HG03039 (cell line): ENCODE data around the gene DNAH6.

ENCODE experiments used
- ATAC-seq: cut with Tn5 transposase; IDR thresholded peaks from one replicate; pipeline ENCODE4 v1.9.1; 2021; ENCODE audit warnings: mild to moderate bottlenecking, moderate library complexity; ENCODE audit not compliant: unreplicated experiment

DNAH6 gene

DNA sequence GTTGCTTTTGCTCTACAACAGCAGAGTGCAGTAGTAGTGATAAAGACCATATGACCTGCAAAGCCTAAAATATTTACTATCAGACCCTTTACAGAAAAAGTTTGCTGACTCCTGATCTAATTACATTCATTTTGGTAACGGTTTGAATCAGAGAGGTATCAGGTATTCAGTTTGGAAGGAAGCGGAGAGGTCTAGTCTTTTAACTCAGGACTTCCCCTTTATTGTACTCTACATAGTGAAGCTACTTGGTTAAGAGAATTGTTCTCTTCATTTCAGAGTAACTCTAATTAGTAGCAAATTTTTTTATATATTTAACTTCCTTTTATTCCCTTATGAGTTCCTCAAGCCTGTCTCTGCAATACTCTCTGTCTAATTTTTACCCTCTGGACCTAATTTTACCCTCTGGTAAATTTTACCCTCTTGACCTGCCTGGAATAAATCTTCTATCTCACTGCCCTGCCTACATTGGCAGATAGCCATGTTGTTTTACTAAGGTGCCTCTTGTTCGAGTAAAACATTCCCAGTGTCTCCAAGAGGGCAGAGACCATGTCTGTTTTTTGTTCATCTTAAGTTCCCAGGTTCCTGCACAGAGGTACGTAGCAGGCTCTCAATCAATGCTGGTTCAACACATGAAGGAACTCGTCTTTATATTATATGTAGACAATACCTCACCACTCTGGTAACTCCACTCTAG lies 170.6 kb downstream of the DNAH6 start:
- ATAC-seq: no peak

DNA sequence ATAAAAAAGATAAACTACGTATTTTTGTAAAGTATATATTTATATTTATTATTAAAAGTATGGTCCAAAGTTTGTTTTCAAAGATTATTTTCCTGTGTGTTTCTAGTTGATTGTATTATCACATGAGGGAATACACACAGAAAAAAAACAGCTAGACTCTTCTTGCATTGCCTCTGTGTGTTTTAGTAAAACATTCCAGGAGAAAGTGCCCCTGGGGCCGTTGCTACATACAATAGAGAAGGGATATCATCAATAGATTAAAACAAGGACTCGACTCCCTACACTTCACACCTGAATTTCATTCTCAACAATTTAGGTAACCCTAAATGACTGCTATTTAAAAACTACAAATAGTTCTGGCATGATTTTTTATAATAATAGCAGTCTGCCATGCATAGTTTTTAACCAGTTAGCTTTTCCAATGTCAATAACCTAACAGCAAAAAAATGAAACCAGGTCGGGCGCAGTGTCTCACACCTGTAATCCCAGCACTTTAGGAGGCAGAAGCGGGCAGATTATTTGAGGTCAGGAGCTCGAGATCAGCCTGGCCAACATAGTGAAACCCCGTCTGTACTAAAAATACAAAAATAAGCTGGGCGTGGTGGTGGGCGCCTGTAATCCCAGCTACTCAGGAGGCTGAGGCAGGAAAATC lies 171.3 kb downstream of the DNAH6 start:
- ATAC-seq: no peak

DNA sequence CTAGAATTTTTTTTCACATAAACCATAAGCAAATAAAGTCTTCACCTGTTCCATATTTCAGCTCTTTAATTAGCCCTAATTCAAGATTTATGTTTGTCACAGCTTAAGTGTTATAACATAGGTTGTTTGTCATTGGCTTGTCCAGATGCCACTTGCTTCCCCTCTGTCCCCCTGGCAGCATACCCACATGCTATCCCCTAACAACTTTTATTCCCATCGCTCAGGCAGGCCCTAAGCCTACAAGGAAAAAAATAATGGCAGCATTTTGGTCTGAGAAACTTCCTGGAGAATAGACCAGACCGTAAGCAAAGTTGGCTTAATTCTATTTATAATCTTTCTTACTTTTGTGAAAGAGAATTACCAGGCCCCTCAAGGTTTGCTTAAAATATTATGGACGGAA lies 173.9 kb downstream of the DNAH6 start:
- ATAC-seq: no peak

DNA sequence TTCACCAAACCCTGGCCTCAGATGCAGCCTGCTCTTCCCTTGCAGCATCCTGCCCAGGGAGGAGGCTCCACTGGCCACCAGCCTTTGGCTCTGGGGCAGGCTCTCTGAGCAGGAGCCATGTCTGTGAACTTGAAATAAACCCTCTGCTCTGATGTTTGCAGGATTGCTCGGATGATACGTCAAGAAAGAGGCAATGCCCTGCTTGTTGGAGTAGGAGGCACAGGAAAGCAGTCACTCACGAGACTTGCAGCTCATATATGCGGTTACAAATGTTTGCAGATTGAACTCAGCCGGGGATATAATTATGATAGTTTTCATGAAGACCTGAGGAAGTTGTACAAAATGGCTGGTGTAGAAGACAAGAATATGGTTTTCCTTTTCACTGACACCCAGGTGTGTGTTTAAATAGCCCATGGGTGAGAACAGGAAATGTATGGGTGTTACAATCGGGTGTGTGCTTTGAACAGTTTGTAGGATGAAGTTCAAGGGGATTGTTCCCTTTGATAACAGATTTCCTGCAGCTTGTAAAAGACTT lies 177.9 kb downstream of the DNAH6 start:
- no peak for ATAC-seq

DNA sequence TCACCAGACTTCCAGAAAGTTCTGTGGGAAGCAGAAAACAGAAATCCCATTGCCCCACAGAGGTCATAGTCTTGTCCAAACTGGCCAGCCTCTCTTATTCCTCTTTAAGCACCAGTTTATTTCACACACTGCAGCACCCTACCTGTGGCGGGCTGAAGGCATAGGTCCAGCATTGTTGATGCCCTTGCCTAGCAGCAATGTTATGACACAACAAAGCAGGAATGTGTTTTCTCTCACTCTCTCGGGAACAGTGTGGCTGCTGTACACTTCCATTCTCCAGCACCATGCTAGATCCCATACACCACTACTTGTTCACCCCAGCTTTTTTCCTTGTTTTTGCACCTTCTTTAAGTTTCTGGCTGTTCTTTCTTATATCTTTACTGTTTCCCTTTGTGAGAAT lies 181.6 kb downstream of the DNAH6 start:
- no peak for ATAC-seq

DNA sequence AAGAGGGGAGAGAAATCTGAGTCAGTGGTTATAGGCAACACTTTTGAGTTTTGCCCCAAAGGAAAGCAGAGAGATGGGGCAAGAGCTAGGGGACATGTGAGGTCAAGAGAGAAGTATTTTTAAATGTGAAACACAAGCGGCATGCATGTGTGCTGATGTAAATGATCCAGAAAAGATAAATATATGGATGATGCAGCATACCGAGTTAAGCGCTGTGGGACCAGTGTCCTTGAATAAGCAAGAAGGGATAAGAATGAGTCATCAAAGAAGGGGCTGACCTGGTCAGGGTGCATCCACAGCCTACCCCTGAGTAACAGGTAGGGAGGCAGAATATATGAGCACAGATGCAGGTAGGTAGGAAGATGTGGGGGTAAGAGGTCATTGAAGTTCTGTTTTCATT lies 183.7 kb downstream of the DNAH6 start:
- ATAC-seq: no peak

DNA sequence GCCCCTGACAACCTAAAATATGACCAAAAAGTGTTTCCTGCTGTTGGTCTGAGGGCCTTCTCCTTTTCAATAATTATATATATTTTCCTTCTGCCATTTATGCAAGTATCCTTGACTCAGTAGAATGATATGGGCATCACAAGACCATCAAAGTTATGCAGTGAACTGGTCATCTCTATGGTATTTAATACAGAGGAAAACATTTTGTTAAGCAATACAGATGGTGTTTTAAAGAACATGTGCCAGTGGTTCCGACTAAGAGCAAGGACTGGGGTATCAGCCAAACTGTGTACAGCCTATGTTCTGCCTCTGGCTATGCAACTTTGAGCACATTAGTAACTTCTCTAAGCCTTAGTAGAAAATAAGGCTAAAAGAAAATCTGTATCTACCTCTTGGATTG lies 185.6 kb downstream of the DNAH6 start:
- ATAC-seq: no peak

DNA sequence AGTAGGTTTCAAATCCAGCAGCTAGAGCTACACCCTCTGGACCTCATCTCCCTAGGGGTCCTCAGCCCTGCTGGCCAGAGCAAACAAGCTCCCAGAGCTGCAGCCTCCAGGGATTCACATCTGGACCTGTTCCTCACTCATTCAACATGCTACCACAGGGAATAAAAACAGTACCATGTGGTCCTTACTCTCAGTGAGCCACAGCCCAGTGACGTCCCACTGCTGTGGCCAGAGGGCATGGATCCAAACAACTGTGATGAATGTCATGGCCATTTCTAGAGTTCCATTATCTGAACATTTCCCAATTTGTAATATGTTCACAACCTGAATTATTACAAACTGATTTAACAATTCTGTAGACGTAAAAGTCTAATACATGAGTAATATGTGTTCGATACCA lies 186.6 kb downstream of the DNAH6 start:
- no peak for ATAC-seq

DNA sequence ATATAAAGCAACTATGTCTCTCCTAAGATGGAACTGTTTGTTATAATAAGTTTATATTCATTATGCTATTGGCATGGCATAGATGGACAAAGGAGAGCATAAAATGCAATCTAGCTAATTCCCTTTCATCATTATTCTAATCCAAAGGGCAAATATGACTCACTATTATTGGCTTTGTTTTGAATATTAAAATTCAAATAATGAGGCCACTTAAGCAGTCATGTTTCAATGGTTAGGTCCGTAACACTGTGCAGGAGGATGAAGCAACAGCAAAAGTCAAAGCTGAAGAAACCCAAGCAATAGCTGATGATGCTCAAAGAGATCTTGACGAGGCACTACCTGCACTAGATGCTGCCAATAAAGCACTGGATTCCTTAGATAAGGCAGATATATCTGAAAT lies 187.5 kb downstream of the DNAH6 start:
- ATAC-seq: no peak

DNA sequence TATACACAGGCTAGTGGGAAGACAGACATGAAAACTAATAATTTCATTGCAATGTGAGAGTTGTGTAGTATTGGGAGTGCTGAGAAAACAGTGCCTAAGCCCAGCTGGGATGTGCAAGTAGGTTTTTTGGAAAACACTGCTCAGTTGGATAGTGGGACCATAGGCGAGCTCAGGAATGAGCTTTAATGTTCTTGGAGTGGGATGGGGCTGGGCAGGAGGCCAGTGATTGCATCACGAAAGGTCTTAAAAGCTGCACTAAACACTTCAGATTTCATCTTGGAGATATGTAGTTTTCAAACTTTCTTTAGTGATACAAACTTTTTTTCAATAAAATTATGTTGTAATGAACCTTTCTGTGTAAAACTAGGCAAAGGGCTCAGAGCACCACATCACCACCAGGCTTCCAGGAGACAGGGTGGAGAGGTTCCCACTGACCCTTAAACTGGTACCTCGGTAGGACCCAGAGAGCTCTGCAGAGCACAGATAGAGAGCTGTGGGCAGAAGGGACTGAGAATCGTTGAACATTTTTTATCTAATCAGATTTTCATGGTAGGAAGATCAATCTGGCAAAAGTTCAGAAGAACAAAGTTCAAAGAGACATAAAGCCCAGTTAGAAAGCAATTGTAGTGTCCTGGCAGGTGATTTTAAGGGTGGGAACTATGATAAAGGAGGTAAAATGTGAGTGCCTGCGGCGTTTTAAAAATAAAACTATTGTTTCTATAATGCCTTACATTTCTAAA lies 188.4 kb downstream of the DNAH6 start:
- no peak for ATAC-seq

DNA sequence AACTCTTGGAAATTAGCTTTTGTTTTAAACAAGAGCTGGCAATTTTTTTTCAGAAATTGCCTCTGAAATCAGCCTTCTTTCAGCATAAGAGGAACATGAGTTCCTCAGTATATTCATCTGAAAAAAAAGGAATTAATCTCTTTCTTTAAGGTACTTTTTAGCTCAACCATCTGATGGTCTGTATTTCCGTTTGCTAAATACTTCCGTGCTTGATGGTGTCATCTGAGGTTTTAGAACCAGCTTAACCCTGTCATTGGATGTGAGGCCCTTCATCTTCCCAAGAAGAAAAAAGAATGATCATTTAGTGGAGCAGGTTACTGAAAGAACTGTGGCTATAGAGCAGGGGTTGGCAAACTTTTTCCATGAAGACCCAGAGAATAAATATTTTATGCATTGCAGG lies 189.6 kb downstream of the DNAH6 start:
- ATAC-seq: no peak

DNA sequence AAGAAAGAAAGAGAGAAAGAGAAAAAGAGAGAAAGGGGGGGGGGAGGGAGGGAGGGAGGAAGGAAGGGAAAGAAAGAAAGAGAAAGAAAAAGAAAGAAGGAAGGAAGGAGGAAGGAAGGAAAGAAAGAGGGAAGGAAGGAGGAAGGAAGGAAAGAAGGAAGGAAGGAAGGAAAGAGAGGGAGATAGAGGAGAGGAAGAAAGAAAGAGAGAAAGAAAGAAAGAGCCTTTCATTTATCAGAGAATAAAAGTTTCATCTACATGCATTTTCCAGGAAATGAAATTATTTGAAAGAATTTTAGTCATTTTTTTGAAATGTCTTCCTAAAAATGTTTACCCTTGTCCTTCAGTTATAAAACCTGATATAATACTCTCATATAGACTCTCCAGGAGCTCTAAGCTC lies 192.1 kb downstream of the DNAH6 start:
- no peak for ATAC-seq

DNA sequence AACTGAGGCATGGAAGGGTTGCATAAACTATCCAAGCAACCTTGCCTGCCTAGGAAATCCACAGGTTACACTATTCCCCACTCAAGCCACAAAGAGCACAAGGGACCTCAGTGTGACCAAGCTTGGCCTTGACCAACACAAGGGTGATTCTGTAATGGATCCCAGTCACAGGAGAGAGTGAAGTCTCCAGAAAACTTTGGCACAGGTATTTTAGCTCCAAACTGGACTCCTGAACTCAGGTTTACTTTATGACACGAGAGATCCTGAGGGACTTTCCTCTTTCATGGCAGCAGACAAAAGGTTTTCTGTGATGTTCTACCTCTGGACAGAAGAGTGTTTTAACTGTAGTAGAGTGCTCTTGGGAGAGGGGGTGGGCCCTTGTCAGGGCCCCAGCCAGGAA lies 195.4 kb downstream of the DNAH6 start:
- ATAC-seq: no peak

DNA sequence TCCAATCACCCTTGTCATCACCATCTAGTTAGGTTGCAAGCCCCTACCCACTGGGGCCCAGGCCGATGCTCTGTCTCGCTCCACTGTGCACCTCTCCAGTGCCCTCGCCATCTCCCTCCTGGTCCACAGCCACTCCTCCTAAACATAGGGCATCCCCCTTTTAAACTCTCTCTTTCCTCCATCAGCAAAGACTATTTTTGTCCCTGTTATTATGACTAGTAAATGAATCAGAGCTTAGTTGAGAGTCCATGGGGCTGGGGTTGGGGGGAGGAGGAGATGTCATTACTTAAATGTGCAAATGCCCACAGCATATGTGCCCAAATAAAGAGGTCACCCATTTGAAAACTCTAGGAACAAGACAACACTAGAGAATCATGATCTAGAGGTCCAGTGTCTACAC lies 197.1 kb downstream of the DNAH6 start:
- ATAC-seq: no peak

DNA sequence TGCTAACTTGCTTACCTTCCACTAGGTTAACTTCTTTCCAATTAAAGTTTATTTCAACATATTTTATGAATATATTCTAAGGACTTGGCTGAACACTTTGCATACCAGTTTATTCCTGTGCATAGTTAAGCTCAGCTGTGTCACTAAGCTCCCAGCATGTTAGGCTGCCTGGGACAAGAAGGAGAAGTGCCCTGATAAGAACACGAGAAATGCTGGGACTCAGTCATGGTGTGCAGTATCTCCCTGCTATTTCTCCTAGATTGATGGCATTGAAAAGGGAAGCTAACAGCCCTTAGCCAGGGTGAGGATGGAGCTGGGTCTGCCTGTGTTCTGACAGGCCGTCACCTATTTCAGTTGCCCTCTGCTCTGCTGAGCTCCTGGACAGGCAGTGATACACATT lies 200.3 kb downstream of the DNAH6 start:
- no peak for ATAC-seq

DNA sequence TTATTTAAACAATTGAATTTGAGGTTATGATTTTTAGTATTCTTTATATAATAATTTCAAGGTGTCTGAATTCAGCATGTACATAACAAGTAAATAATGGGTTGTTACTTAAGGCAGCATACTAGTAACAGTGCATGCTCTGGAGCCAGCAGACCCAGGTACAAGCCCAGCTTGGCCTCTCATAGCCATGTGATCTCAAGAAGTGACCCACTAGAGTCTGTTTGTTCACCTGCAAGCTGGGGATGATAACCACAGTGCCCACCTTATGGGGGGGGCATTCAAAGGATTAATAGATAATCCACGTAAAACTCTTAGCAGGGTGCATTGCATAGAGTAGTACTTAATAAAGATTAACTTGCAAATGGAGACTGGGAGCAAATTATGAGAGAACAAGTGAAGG lies 201.0 kb downstream of the DNAH6 start:
- no peak for ATAC-seq

DNA sequence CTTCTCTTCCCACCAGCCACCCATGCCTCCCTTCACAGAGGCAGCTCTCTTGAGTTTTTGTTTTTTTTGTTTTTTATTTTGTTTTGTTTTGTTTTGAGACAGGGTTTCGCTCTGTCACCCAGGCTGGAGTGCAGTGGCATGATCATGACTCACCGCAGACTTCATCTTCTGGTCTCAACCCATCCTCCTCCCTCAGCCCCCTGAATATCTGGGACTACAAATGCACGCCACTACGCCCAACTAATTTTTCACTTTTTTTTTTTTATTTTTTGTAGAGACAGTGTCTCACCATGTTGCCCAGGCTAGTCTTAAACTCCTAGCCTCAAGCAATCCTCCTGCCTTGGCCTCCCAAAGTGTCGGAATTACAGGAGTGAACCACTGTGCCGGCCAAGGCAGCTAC lies 203.1 kb downstream of the DNAH6 start:
- no peak for ATAC-seq

DNA sequence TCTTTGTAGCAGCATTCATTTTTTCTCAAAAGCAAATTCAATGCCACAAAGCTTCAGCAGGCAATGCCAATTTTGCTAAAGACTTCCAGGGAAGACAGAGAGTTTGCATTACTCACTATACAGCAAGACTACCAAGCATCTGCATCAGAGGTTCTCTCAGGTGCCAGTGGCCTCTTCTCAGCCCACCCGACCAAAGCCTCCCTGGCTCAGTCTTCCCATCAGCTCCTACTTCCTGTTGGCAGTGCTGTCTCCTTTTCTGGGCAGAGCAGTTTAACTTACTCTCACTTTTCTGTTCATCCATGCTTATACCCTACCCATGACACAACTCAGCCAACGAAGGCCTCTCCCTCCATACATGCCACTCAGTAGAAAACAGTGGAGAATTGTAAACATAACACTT lies 207.5 kb downstream of the DNAH6 start:
- ATAC-seq: no peak

DNA sequence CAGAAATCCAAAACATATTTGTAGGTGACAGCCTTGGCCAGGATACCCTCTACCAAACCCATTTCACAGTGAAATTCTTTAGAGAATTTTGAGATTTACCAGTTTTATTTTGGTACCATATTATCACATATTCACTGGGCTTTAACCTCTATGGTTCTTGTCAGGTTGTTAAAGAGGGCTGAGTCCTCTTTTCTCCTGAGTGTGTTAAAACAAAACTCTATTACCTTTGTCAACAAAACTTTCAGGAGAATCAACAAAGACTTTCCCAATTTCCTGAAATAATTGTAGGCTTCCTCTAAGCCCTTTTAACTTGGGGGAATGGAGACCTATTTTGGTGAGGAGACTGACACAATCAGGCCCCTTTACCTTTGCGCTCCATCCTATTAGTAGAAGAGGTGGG lies 209.4 kb downstream of the DNAH6 start:
- no peak for ATAC-seq

DNA sequence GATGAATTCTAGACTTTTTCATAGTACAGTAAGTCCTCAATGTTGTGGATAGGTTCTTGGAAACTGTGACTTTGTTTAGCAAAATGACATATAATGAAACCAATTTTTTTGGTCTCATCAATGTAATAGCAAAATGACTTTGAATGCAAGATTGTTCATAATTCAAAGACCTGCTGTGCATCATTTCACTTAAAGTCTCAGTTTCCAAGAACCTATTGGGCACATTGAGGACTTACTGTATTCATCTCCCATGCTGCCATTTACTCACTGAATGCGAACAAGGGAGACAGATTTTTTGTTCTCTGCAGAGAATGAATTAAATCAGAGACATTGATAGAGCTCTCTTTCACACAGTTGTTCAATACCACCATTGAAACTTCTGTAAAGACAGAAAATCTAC lies 211.0 kb downstream of the DNAH6 start:
- ATAC-seq: no peak

DNA sequence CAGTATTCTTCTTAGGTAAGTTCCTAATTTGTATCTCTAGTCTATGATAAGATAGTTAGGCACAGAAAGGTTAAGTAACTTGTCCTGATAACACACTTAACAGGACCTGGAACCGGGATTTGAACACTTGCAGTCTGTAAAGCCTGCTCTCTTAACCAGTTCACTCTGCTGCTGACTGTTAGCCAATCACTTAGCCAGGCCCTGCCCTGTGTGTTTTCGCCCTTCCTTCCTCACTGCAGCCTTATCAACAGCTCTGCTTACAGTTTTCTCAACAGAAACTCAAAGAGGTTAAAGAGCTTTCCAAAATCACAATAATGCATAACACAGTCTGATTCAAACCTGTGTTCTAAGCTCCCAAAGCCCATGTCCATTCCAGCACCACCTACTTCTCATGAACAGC lies 212.9 kb downstream of the DNAH6 start:
- ATAC-seq: no peak

DNA sequence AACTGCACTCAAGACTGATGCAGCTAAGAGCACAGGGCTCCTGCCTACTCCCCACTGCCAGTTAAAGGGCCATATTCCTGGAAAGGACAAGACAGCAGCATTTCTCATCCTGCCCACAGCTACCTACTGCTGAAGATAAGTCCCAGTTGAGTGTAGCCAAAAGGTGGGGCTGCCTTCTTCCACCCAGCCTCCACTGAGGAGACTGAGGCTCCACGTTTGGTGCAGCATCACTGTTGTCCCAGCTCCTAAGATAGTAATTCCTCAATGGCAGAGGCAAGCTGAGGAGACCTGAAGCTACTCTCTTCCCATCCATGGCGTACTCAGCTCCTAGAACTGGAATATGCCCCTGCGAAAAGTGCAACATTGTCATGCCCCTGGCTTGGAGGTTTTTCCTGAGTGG lies 214.9 kb downstream of the DNAH6 start:
- no peak for ATAC-seq
